ENCODE data around the gene STARD6.
A peak's percentile ranks its signal among the peaks of the same experiment; 100 is the strongest.

The STARD6 gene

DNA sequence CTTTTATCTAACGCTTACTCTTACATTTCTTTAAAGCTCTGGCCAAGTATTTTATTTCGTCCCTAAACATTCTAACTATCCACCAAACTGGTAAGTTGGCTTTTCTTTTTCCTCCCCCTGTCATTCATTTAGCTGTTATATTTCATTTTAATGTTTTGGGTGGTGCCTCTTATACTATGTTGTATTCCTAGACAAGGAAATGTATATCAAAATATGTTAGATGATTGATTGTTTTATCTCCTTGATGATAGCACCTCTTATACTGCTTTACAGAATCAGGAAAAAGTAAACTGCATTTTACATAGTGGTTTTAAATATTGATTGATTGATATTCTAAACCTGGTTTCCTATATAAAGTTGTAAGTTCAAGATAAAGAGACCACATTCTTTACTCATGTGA lies 24.0 kb upstream of the STARD6 start:
- TF ChIP-seq, protein P1, sequence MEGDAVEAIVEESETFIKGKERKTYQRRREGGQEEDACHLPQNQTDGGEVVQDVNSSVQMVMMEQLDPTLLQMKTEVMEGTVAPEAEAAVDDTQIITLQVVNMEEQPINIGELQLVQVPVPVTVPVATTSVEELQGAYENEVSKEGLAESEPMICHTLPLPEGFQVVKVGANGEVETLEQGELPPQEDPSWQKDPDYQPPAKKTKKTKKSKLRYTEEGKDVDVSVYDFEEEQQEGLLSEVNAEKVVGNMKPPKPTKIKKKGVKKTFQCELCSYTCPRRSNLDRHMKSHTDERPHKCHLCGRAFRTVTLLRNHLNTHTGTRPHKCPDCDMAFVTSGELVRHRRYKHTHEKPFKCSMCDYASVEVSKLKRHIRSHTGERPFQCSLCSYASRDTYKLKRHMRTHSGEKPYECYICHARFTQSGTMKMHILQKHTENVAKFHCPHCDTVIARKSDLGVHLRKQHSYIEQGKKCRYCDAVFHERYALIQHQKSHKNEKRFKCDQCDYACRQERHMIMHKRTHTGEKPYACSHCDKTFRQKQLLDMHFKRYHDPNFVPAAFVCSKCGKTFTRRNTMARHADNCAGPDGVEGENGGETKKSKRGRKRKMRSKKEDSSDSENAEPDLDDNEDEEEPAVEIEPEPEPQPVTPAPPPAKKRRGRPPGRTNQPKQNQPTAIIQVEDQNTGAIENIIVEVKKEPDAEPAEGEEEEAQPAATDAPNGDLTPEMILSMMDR (conservative IDR thresholded peaks at IDR 0.05; ENCODE audit: control insufficient read depth, insufficient read depth, low read depth, low read length): no peak
- H3K4me3 ChIP-seq (ENCODE audit: control insufficient read depth, low read depth, low read length): no peak overlapping the region
- no peak for DNase-seq (ENCODE audit: low read depth)

DNA sequence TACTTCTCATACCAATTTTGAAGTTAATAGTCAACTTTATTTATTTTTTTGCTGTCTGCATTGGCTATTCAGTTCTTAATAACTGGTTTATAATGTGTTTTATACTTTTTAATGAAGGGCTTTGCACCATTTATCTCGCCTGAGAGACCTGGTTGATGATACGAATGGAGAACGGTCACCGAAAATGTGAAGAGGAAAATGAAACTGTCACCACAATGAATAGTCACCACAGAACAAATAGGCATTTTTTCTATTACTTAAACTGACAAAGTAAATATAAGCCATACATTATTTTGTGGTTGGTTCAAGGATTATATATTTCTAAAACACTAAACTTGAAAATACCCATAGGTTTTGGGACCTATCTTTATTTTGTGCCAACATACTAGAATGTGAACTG lies 20.4 kb upstream of the STARD6 start:
- TF ChIP-seq, protein P1 (conservative IDR thresholded peaks at IDR 0.05; ENCODE audit: control insufficient read depth, insufficient read depth, low read depth, low read length): no peak

DNA sequence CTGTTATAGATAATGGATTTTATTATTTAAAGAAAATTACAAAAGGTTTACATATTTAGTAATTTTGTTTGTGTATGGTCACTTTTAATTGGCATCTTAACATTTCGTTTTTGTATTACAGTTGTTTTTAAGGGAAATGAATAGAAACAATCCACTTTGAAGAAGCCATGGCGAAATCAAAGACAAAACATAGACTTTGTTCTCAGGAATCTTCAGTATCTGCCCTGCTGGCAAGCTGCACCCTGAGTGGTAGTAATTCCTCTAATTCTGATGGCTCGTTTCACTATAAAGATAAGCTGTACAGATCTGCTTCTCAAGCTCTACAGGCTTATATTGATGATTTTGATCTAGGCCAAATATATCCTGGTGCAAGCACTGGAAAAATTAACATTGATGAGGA lies 2.7 kb upstream of the STARD6 start:
- TF ChIP-seq, protein P1 (conservative IDR thresholded peaks at IDR 0.05; ENCODE audit: control insufficient read depth, insufficient read depth, low read depth, low read length): no peak
- DNase-seq (ENCODE audit: low read depth): no peak
- no peak overlapping the region for H3K4me3 ChIP-seq (ENCODE audit: control insufficient read depth, low read depth, low read length)

More for the DNA sequence above, 20.4 kb upstream of the STARD6 start:
- H3K4me3 ChIP-seq (ENCODE audit: control insufficient read depth, low read depth, low read length): no peak overlapping the region
- no peak for DNase-seq (ENCODE audit: low read depth)

DNA sequence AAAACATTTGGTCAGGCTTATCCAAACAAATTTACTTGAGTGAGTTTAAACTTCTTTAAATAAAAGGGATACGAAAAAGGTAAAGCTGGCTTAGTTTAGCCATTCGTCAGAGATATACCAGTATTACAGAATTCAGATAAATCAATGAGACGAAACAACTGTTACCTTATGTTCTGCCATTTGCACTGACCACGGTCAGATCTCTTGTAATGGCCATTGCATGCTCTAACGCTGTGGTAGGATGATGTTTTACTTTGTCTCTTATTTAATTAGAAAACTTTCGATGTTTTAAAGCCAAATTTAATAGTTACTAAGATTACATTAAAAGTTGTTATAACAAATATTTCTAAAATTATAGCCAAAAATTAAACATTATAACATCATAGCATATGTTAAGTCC lies 1.6 kb upstream of the STARD6 start:
- TF ChIP-seq, protein P1 (conservative IDR thresholded peaks at IDR 0.05; ENCODE audit: control insufficient read depth, insufficient read depth, low read depth, low read length): no peak
- peak overlapping the region; percentile 82 for H3K4me3 ChIP-seq (ENCODE audit: control insufficient read depth, low read depth, low read length)
- DNase-seq (ENCODE audit: low read depth): peak; percentile 10

DNA sequence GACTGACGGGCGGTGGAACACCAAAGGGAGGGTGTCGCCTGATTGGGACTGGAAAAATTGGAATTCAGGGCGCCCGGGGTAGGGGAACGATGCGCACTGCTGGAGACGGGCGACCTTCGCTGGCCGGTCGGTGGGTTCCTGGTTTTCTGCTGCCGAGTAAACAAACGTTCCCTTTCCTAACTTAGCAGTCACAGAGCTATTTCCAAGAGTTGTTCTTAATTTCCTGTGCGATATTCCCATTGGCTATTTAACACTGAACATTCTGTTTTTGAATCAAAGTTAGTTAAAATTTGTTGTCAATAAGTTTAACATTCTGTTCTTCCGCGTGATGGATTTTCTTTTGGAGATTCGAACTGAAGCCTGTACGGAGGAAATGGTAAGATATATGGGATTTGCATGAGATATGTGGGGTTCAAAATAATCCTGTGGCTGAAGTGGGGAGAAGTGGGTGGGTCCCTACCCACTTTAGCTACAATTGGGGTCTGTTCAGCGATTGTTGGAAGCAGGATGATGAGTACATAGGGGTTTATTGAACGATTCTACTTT lies 910 bp upstream of the STARD6 start:
- peak; percentile 24 for DNase-seq (ENCODE audit: low read depth)
- peak overlapping the region; percentile 82 for H3K4me3 ChIP-seq (ENCODE audit: control insufficient read depth, low read depth, low read length)
- TF ChIP-seq, protein P1 (conservative IDR thresholded peaks at IDR 0.05; ENCODE audit: control insufficient read depth, insufficient read depth, low read depth, low read length): no peak

DNA sequence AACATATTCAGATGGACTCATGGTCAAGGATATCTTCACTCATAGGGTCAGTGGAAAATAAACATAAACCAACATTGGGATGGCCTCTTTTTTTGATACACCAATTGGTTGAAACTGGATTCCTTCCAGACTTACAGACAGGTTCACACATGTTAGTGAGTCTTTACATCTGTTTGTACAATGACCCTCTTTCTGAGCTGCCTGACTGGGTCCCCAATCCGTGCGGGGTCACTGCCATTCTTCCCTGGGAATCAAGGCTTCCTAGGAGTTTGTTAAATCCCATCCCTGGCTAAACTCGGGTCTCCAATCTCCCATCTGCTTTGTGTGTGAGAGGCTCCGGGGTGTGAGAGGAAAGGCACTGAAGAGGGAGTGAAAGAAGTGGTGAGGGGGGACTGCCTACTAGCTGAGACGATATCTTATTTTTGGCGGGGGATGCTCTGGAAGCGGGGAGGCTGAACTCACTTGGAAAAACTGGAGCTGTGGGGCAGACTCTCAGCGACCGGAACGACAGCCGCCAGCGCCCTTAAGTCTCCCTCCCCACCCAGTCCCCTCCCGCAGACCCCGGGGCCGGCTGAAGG lies 487 bp downstream of the STARD6 start:
- TF ChIP-seq, protein P1 (conservative IDR thresholded peaks at IDR 0.05; ENCODE audit: control insufficient read depth, insufficient read depth, low read depth, low read length): no peak
- peak overlapping the region; percentile 82 for H3K4me3 ChIP-seq (ENCODE audit: control insufficient read depth, low read depth, low read length)
- DNase-seq (ENCODE audit: low read depth): no peak

All from fibroblast of mammary gland (primary cell).